ENCODE results near the gene SLC17A7.
A peak's percentile ranks its signal among the peaks of the same experiment; 100 is the strongest.

SLC17A7 gene

GRCh38 chr19:49387936-49388372 lies 53.4 kb downstream of the SLC17A7 start, which contains the start of gene KASH5:
TSS of gene KASH5 (plus strand) at chr19:49388249. CDS start at chr19:49390884, 2,635 bp downstream.
- Histone ChIP-seq H3K9me3 (no peaks in the 10 kb centered on the region), H3K36me3 (no peaks in the 10 kb centered on the region), H3K27me3 (peaks cover 28% of the 10 kb centered on the region), H3K27ac (no peak within 1 kb of the TSS), H3K4me3 (ENCODE audit: low read depth in 1 of 2, low read length in 1 of 2) (peak within 1 kb of the TSS; percentile 6 to 13), H3K4me1 (ENCODE audit: control insufficient read depth in 1 of 2, insufficient read depth in 1 of 2, low read depth in 1 of 2, low read length in 1 of 2) (no peaks in the 10 kb centered on the region)
- TF ChIP-seq CTCF (IDR thresholded peaks at IDR 0.05) = no peak

GRCh38 chr19:49383599-49383998 lies 57.7 kb downstream of the SLC17A7 start:
- Histone ChIP-seq H3K9me3 (no peaks in the 10 kb centered on the region), H3K27ac (no peak overlapping the region), H3K4me1 (ENCODE audit: control insufficient read depth in 1 of 2, insufficient read depth in 1 of 2, low read depth in 1 of 2, low read length in 1 of 2) (no peaks in the 10 kb centered on the region), H3K36me3 (no peaks in the 10 kb centered on the region), H3K4me3 (ENCODE audit: low read depth in 1 of 2, low read length in 1 of 2) (no peak overlapping the region), H3K27me3 (peaks cover 3% of the 10 kb centered on the region)
- TF ChIP-seq CTCF (IDR thresholded peaks at IDR 0.05) = no peak

- no peak for TF ChIP-seq CTCF (IDR thresholded peaks at IDR 0.05)
- no peaks in the 10 kb centered on the region for H3K4me1 ChIP-seq (ENCODE audit: control insufficient read depth in 1 of 2, insufficient read depth in 1 of 2, low read depth in 1 of 2, low read length in 1 of 2)
- H3K36me3 ChIP-seq = no peaks in the 10 kb centered on the region
- no peaks in the 10 kb centered on the region for H3K9me3 ChIP-seq
- peaks cover 3% of the 10 kb centered on the region for H3K27me3 ChIP-seq
- no peak overlapping the region for H3K27ac ChIP-seq
- no peak overlapping the region for H3K4me3 ChIP-seq (ENCODE audit: low read depth in 1 of 2, low read length in 1 of 2)
These were observed 58.7 kb downstream of the SLC17A7 start for GRCh38 chr19:49382639-49383038.

GRCh38 chr19:49380391-49380790 lies 60.9 kb downstream of the SLC17A7 start:
- H3K4me3 ChIP-seq (ENCODE audit: low read depth in 1 of 2, low read length in 1 of 2) = no peak overlapping the region
- H3K27ac ChIP-seq = no peak overlapping the region
- no peak for TF ChIP-seq CTCF (IDR thresholded peaks at IDR 0.05)
- no peaks in the 10 kb centered on the region for H3K36me3 ChIP-seq
- no peaks in the 10 kb centered on the region for H3K9me3 ChIP-seq
- H3K4me1 ChIP-seq (ENCODE audit: control insufficient read depth in 1 of 2, insufficient read depth in 1 of 2, low read depth in 1 of 2, low read length in 1 of 2) = no peaks in the 10 kb centered on the region
- H3K27me3 ChIP-seq = no peaks in the 10 kb centered on the region

Measured in neutrophil (primary cell).